Embryonic facial prominence (tissue), 1 donor: ENCODE data around the gene S100B.
"Not testable (repeated sequence)": the region's sequence is repeated elsewhere in the genome, so short reads cannot be mapped to it uniquely, and the experiment has no call there.

Experiments used
- DNase-seq: peaks from one replicate; pipeline ENCODE4 v3.0.0-alpha.2; 2016; ENCODE audit errors: extremely low spot score

Gene S100B

GRCh38 chr21:46600978-46601377 lies 3.9 kb downstream of the S100B start:
- no peak for DNase-seq

- no peak for DNase-seq
Measured at GRCh38 chr21:46600305-46600704, 4.6 kb downstream of the S100B start.

- no peak for DNase-seq
Measured at GRCh38 chr21:46598581-46599572, 6.0 kb downstream of the S100B start.

- DNase-seq: no peak
Measured at GRCh38 chr21:46597896-46598343, 7.0 kb downstream of the S100B start.

- no peak for DNase-seq
Measured at GRCh38 chr21:46597031-46597430, 7.9 kb downstream of the S100B start.

GRCh38 chr21:46596201-46596600 lies 8.7 kb downstream of the S100B start:
- DNase-seq: no peak

GRCh38 chr21:46594276-46594675 lies 10.6 kb downstream of the S100B start:
- DNase-seq: no peak

- no peak for DNase-seq
Measured at GRCh38 chr21:46585191-46585953, 19.5 kb downstream of the S100B start.

GRCh38 chr21:46581780-46582307 lies 23.0 kb downstream of the S100B start:
- no peak for DNase-seq

- DNase-seq: not testable (repeated sequence)
Measured at GRCh38 chr21:46579394-46579793, 25.5 kb downstream of the S100B start.

GRCh38 chr21:46577786-46578185 lies 27.1 kb downstream of the S100B start:
- not testable (repeated sequence) for DNase-seq

- no peak for DNase-seq
Measured at GRCh38 chr21:46572850-46573249, 32.0 kb downstream of the S100B start.

GRCh38 chr21:46570631-46571030 lies 34.3 kb downstream of the S100B start:
- no peak for DNase-seq

GRCh38 chr21:46570119-46570518 lies 34.8 kb downstream of the S100B start:
- no peak for DNase-seq

- no peak for DNase-seq
Measured at GRCh38 chr21:46569081-46569480, 35.8 kb downstream of the S100B start.

- no peak for DNase-seq
Measured at GRCh38 chr21:46568562-46568961, 36.3 kb downstream of the S100B start.

GRCh38 chr21:46567348-46567747 lies 37.5 kb downstream of the S100B start:
- no peak for DNase-seq

GRCh38 chr21:46564391-46564790 lies 40.5 kb downstream of the S100B start:
- no peak for DNase-seq

GRCh38 chr21:46562964-46563607 lies 41.8 kb downstream of the S100B start:
- no peak for DNase-seq

GRCh38 chr21:46562472-46562871 lies 42.4 kb downstream of the S100B start:
- no peak for DNase-seq

GRCh38 chr21:46561445-46562090 lies 43.3 kb downstream of the S100B start:
- no peak for DNase-seq
